AG20443 (cell line): Measurements from ENCODE around the gene AFMID.
A peak's percentile ranks its signal among the peaks of the same experiment; 100 is the strongest.
"Not testable (repeated sequence)": the region's sequence is repeated elsewhere in the genome, so short reads cannot be mapped to it uniquely, and the experiment has no call there.

Experiments
- DNase-seq: peaks from one replicate; pipeline ENCODE4 v3.0.0; 2012; ENCODE audit warnings: low spot score, mixed read lengths

AFMID gene

DNA sequence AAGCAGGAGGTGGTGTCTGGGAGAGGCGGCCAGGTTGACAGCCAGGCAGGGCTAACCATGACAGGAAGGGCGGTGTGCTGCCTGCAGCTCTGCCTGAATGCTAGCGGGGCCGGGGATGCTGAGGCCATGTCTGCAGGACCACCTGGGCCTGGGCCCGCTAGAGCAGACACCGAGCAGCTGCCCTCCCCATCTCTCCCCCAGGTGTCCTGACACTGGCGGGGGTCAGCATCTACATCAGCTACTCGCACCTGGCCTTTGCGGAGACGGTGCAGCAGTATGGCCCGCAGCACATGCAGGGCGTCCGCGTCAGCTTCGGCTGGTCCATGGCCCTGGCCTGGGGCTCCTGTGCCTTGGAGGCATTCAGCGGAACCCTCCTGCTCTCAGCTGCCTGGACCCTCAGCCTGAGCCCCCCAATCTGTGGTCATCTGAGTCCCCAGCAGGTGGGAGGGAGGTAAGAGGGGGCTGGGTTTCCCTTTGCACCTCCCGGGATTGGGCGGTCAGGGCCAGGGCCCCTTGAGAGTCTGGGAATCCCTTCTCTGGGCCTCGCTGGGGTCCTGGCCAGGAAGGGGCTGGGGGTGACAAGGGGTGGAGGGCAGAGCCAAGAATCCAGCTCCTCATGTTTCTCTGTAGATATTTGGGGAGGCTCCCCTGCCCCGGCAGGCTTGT is 51.8 kb downstream of the AFMID start:
- DNase-seq: no peak

DNA sequence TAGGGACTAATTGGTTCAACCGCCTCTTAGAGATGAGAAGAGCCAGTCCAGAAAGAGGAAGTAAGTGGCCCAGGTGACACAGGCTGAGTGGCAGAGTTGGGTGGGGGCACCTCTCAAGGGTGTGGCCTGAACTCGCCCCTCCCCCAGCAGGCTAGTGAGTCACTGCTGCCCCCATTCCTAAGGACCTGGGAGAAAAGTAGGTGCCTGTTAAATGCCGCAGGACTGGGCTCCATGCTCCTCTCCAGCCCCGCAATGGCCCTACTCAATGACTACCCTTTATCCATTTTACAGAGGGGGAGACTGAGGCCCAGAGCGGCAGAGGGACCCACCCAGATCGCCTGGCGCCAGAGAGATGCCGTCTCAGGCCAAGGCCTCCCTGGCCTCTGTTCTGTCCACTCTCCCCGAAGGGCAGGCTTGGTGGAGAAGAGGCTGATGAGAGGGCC is 52.3 kb downstream of the AFMID start:
- DNase-seq: no peak

DNA sequence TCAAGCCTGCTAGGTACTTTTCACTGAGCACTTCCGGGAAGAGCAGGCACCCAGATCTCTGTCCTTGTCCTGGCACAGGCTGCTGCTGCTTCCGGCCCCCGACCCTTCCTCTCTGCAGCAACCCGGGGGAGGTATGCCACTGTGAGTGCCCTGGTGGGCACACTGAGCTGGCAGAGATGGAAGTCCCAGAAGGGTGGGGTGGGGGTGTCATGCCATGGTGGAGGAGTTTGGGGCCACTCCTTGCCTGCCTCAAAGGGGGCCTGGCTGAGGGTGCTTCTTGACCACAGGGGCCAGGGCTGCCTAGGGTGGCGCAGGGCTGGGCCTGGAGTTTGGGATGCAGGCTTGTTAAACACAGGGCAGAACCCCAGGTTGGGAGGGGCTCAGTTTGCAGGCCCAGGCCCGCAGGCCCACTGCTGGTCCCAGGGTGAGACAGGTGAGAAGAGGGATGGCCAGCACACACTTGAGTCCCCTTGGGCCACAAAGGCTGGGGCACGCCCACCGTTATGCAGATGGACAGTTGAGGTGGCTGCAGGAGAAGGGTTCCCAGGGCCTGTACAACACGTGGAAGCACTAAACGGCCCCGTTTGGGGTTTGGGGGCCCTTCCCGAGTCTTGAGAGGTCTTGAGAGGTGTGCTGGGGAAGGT is 53.0 kb downstream of the AFMID start:
- no peak for DNase-seq

DNA sequence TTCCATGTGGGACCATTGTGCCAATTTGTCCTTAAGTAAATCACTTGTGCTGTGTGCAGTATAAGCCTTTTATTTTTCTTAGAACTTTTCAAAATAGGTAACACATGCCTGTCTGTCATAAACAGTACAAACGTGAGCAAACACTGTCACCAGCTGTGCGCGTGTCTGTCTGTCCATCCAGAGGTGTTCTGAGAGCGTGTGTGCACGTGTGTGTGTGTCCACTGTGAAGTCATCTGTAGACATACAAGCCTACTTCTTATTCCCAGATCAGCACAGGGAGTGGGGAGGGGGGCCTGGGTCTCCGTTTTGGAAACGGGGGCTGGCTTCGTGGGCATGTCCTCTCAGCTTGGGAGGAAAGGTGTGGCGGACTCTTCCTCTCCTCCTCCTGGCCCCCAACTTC is 53.7 kb downstream of the AFMID start:
- DNase-seq: no peak

DNA sequence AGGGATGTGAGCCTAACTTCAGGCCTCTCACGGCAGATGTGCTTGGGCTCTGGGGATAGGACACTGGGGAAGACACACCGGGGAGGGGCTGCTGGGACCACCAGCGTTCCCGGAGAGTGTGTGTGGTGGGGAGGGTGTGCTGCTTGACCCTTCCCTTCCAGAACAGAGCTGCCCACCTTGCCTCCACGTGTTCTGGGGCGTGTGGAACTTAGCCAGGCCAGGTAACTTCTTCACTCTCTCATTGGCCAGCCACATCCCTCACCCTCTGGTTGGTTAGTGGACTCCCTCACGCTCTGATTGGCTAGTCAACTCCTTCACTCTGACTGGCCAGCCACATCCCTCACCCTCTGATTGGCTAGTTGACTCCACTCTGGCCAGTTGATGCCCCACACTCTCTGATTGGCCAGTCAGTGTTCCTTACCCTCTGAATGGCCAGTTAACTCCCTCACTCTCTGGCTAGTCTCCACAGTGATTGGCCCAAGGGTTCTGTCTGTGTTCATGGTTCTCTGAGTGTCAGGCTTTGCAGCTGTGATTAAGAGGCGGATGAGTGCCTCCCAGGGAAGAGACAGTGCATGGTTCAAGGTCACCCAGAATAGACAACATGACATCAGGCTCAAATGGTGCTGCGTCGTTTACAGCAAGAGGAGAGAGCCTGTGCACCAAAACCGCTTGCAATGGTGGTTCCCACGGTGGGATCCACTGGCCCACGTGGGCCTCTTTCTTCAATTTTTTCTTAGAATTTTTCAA is 54.3 kb downstream of the AFMID start:
- DNase-seq: peak; percentile 38

DNA sequence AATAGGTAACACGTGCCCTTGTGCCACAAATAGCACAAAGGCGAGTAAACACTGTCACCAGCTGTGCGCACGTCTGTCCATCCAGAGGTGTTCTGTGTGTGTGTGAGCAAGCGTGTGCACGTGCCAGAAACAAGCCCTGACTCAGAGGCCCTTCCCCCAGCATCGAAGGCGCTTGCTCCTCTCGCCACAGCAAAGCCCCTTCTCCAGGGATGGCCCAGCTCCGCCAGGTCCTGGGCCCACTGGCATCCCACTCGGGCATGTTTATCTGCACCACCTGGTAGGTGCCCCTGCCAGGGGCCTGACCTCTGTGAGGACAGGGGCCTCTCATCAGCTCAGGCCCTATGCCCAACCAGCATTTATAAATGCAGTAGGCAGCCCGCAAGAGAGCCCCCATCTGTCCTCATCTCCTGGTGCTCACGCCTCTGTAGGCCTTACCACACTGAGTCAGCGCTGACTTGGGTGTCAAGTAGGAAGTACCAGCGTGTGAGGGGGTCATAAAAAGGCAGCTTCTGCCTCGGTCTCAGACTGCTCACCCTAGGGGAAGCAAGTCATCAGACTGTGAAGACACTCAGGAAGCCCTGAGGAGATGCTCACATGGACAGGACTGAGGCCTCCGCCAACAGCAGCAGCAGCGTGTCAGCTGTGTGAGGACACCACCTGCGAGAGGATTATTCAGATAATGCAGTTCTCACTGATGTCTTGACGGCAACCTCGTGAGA is 55.0 kb downstream of the AFMID start:
- DNase-seq: no peak

DNA sequence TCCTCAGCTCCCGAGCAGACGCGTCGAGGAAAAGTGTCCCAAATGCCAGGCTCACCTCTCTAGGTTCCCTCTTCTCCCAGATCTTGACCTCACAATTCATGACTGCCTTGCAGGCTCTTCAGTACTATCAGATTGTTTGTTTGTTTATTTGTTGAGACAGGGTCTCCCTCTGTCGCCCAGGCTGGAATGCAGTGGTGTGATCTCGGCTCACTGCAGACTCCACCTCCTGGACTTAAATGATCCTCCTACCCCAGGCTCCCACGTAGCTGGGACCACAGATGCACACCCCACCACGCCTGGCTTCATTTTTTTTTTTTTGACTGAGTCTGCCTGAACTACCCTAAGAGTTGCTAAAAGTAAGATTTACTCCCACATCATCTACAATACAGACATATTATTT is 60.1 kb downstream of the AFMID start:
- DNase-seq: no peak

DNA sequence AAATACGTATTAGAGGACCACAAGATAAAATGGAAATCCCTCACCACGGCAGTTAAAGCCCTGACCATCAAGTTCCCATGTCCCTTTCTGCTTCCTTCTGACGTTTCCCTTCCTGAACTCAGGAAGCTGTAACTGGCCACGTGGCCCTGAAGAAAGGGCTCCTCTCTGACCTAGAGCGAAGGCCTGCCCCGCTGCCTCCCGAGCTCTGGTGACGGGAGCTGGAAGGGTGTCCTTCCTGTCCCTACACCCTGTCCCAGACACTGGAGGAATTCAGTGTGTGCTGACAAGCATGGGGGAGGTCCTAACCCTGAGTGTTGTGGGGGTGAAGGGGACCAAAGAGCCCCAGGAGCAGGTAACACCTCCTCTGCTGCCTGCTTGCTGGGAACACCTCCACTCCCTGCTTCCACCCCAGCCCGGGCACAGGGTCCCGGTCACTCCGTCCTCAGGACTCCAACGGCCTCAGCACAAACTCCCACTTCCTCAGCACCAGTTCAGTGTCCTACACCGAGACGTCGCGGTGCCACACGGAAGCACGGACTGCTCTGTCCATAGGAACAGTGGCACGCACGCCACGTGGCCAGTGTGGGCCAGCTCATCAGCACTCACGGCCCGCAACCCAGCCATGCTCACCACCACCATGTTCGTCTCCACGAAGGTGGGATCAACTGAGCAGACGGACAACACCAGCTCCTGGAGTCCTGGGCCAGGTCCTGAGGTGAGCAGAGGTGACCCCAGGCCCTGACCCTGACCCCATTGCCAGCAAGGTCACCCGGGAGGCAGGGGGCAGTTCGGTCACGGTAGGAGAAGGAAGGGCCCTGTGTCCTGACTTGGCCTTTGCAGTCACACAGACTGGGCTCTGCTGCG is 61.1 kb downstream of the AFMID start:
- no peak for DNase-seq

DNA sequence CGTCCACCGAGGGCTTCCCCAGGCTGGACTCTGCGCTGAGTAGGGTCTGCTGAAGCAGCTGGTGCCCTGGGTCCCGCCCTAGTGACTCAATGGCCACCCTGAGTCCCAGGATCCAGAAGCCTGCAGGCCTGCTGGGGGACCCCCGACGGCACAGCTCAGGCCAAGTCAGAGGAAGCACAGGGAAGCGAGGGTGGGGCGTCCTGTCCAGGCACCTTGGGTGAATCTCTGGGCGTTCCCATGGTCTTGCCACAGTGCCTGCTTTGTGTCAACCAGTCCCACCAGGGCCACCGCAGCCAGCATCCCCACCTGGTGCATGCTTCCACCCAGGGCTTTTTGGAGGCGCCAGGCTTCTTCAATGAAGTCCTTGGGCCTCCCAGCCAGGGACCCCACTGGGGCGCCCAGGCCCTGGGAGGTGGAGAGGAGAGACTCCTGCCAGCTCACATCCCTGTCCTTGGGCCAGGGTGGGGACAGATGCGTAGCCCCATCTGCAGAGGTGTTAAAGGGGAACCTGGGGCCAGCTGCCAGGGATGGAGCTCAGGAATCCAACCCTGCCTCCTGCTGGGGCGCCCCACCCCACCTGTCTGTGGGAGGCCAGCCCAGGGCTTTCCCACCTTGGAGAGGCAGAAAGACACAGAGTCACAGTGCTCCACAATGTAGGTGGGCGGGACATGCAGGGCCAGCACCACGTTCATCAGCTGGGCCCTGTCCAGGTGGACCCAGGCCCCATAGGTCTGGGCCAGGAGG is 62.1 kb downstream of the AFMID start:
- no peak for DNase-seq

DNA sequence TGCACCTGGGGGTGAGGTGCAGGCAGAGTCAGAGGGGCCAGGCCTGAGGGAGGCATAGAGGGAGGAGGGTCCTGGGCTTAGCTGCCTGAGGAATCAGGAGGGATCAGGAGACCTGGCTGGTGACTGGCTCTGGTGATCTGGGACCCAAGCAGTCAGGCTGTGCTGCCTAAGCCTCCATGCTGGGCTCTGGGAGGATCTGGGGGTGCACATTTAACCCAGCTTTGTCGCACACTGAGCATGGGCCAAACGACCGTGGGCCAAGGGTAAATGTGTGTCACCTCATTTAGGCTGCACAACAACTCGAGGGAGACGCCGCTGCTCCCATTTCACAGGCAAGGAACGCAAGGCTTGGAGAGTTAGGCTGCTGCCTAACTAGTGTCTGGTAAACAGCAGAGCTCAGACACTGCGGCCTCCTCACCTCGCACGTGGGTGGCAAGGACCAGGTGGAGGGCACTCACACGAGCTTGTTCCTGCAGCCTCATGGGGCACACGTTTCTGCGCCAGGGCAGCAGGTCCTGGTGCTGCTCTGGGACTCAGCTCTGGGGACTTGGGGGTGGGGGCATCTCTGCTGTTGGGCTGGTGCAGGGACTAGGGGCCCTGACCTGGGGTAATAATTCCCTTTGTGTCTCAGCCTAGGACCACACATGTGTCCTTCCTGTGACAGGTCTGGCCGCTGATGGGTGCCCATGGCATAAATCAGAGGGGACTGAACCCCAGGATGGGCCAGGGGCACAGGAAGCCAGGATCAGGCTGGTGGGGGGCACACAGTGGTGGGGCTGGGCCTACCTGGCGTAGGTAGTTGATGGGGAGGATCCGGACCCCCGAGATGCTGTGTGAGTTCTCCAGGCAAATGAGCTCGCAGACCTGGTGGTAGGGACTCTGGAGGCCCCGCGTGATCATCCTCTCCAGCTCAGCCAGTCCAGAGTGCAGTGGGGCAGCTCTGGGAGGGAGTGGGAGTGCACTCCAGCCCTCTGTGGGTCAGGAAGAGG is 63.0 kb downstream of the AFMID start:
- no peak for DNase-seq

DNA sequence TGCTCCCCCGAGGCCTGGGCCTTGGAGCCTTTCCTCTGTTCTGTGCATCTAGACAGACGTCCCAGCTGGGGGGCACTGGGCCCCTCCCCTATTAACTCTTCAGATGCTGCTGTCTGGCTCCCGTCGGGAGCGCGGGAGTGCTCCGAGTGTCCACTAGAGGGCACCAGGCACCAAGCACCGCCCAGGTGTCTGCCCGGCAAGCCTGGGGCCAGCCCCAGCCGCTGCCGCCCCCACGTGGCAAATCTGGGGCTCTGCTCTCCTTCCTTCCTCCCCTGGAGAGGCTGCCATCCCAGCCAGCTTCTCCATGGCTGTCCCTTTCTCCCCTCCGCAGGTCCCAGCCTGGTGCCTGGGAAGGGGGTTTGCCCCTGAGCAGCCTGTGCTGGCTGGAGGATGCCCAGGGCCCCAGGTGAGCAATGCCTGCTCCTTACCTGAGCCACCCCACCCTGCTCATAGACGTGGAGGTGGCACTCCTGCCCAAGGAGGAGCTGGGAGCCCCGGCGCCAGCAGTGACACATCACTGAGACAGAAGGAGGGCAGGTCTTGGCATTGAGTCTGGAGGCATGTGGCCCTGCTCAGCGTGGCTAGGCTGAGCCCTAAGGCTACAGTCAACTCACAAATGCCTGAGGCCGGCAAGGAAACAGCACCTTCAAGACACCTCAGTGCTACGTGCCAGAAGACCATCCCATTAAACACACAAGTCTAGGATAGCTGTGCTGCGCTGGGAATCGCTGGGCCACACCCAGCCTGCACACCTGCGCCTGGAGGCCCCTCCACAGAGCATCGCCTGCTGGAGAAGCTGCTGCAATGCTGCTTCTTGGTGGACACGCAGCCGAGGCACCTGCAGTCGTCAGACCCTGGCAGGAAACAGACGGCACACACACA is 64.0 kb downstream of the AFMID start:
- DNase-seq: peak; percentile 98

DNA sequence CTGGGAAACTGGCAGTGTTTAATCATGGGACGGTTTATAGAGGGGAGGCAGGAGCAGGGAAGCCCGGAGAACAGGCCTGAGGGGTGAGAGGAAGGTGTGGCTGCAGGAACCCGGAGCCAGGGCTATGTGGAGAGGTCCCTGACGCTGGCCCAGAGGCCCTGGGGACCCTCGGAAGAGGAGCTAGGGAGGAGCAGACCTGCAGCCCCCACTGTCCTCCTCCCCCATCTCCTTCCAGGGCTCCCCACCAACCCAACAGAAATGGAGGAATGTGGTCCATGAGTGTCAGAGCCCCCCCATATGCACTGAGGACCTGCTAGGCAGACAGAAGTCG is 64.6 kb downstream of the AFMID start:
- no peak for DNase-seq

DNA sequence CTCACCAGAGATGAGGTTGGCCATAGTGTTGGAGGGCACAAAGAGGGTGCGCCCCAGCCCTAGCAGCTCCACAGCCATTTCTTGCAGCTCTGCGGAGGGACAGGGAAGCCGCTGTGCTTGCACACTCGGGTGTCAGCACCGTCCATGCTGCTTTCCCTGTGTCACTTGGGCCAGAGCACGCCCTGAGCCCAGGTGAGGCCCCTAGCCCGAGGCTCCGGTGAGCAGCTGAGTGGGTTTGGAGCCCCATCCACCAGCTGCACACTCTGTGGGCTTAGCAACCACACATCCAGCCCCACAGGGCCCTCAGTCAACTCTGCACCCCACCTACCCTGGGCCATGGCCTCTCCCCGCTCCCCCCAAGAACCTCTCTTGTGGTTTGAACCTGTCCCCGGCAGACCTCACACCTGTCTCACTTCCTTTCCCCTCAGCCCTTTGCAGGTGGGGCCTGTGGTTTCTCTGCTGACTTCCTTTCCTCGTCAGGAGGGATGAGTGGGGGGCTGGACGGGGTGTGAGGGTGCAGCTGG is 65.0 kb downstream of the AFMID start:
- no peak for DNase-seq

DNA sequence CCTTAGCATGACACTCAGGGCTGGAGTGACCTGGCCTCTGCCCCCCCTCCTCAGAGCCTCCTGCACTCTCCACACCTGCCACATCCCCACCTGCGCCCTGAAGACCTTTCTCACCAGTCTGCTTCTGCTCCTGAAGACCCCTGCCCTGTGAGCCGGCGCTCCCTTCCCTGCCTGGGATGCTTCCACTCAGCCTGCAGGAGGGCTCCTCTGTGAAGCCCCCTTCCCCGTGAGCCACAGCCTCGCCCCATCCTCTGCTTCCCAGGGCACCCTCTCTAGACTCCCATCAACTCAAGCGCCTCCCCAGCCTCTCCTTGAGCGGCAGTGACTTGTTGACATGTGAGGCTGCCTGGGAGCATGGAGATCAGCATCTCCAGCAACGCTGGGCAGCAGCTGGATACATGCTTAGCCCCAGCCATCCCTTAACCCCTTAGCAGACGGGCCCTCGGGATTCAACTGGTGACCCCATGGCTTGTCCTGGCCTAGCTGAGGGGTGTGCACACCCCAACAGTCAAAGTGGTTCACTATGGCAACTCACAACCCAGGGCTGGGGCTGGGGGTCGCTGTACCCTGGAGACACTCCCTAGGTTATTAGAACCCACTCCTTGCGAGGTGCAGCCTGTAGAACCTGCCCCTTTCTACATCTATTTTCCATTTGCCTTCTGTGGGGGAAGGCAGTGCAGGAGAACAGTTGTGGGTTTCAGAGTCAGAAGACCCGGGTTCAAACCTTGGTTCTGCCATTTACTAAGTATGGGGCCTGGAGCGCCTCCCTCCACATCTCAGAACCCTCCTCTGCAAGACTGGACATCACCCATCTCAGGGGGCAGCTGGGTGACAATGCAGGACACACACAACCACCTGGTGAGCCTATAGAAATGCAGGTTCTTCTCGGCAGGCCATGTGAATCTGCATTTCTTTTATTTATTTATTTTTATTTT is 65.8 kb downstream of the AFMID start:
- DNase-seq: no peak

DNA sequence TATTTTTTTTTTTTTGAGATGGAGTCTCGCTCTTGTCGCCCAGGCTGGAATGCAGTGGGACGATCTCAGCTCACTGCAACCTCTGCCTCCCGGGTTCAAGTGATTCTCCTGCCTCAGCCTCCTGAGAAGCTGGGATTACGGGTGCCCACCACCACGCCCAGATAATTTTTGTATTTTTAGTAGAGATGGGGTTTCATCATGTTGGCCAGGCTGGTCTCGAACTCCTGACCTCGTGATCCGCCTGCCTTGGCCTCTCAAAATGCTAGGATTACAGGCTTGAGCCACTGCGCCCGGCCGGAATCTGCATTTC is 66.4 kb downstream of the AFMID start:
- DNase-seq: not testable (repeated sequence)

DNA sequence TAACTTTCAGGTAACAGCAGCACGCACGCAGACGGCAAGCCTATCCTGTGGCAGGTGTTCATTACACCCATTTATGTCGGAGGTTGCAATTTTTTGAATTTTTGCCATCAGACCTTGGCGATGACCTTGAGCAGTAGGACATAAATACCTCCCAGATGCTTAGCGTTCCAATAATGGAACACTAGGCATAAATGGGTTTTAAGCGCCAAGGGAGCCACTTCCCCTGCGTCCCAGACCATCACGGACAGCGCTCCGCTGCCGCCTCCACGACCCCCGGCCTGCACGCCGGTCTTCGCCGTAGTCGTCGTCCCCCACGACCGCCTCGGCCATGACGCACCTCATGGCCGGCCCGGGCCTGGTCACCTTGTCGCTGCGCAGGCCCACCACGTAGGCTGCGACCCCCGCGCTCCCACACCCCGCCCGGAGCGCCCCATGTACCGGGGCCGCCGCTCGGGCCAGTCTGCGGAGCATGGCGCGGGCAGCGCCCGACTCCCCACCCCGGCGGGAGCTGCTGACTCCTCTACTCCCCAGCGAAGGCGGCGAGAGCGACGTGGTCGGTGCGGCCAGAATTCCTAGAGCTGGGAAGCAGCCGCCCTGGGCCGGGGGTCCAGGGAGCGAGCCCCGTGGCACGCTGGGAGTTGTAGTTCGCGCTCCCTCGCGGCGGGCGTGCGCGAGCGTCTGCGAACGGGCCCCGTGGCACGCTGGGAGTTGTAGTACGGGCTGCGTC is 66.9 kb downstream of the AFMID start:
- DNase-seq: peak; percentile 95
